HG02588 (cell line): Measurements from ENCODE around the gene PLXNA3.

Source experiments
- ATAC-seq: cut with Tn5 transposase; IDR thresholded peaks from one replicate; pipeline ENCODE4 v1.9.1; 2021; ENCODE audit warnings: mild to moderate bottlenecking, moderate library complexity; ENCODE audit not compliant: unreplicated experiment

The PLXNA3 gene

DNA sequence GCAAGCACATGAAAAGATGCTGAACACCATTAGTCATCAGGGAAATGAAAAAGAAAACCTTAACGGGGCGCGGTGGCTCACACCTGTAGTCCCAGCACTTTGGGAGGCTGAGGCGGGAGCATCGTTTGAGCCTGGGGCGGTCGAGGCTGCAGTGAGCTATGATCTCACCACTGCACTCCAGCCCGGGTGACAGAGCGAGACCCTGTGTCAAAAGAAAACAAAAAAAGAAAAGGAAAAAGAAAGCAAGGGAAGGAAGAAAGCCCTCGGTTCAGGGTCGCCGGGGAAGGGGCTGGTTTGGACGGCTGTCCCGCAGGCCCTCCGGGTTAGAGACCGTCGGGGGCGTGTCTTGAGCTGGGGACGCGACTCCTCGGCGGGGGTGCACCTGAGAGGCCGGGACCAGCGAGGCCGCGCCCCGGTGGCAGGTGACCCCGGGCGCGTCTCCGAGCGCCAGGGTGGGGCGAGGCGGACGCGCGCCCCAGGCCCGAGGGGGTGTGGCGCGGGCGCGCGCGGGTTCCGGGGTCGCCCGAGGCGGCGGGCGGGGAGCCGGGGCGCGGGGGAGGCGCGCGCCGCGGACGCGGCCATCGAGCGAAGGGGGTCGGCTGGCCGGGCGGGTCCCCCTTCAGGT is 478 bp upstream of the PLXNA3 start:
- ATAC-seq, result peak; percentile 44

DNA sequence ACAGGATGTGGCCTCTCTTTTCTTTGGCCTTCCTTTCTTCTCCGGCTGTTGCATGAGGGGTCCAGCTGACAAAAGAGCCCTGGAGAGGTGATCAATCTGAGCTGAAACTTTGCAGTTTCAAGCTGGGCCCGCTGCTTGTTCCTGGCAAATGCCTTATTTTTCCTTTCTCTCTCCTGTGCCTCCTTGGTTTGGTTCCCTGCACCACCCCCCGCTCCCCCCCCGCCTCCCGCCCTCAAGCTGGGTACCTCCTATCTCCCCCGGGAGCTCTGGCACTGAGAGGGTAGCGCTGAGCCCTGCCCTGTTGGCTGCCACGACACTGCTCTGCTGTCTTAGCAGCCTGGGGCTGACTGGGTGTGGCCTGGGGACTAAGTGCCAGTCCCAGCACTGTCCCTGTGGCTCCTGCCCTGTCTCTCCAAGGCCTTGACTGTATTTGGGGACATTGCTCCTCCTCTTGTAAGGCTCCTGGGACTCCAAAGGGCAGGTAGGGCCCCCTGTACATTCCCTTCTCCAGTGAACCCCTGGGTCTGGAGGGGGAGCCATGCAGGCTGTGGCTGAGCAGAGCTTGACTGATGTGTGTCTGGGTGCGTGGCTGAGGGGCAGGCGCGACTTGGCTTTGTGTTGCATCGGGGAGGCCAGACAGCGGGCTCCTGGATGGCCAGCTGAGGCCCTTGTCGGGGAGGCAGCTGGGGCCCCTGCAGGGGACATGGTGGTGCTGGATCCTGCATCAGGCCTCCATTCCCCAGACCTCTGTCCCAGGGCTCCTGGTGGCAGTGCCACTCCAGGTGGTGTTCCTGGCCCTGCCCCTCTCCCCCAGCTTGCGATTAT is 1.1 kb downstream of the PLXNA3 start:
- ATAC-seq, result no peak

DNA sequence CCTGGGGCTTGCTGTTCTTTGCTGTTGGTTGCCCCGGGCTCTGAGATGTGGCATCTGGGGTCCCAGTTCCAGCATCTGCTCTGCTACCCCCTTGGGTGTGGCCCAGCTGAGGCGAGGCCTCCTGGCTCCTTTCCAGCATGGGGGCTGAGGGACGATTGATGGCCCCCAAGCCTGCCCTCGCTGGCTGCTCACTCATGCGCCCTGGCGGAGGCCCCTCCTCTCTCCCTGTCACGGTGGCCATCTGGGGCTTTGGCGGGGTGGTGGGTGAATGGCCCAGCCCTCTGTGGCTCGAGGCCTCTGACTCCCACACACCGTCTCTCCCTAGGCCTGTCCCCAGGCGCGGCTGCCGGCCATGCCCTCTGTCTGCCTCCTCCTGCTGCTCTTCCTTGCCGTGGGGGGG is 1.8 kb downstream of the PLXNA3 start:
- no peak for ATAC-seq

DNA sequence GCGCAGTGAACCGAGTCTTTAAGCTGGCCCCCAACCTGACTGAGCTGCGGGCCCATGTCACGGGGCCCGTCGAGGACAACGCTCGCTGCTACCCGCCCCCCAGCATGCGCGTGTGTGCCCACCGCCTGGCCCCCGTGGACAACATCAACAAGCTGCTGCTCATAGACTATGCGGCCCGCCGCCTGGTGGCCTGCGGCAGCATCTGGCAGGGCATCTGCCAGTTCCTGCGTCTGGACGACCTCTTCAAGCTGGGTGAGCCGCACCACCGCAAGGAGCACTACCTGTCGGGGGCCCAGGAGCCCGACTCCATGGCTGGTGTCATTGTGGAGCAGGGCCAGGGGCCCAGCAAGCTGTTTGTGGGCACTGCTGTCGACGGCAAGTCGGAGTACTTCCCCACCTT is 2.2 kb downstream of the PLXNA3 start:
- no peak for ATAC-seq

DNA sequence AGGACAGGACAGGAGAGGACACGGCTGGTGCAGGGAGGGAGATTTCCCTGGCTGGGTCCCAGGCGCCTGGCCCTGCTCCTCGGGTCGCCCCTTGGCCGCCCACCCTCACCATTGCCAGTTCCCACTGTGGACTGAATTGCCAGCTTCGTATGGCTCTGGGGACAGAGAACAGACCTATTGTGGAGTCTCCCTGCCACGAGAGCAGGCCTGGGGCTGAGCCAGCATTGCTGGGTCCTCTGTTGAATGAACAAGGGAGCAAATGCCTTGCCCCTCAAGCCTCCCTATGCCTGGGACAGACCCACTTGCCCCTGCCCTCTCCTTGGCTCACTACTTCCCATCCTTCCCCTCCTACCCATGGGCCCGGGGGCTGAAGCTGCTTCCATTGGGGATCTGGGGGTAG is 4.3 kb downstream of the PLXNA3 start:
- no peak for ATAC-seq

DNA sequence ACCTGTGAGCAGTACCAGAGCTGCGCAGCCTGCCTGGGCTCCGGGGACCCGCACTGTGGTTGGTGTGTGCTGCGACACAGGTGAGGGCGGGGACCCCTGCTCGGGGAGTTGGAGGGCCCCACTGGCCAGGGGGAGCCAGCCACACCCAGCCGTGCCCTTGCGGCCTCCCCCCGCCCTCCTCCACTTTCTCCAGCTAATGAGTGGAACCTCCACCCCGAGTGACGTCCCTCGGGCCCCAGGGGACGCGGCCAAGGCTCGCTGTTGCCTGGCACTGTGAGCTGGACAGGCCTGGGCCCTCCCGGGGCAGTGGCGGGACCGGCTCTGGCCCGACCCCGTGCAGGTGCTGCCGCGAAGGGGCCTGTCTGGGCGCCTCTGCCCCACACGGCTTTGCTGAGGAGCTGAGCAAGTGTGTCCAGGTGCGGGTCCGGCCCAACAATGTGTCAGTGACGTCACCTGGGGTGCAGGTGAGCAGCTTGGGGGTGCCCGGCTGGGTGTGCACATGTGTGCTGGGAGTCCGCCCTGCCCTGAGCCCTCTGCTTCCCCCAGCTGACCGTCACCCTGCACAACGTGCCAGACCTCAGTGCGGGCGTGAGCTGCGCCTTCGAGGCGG is 5.6 kb downstream of the PLXNA3 start:
- no peak for ATAC-seq

DNA sequence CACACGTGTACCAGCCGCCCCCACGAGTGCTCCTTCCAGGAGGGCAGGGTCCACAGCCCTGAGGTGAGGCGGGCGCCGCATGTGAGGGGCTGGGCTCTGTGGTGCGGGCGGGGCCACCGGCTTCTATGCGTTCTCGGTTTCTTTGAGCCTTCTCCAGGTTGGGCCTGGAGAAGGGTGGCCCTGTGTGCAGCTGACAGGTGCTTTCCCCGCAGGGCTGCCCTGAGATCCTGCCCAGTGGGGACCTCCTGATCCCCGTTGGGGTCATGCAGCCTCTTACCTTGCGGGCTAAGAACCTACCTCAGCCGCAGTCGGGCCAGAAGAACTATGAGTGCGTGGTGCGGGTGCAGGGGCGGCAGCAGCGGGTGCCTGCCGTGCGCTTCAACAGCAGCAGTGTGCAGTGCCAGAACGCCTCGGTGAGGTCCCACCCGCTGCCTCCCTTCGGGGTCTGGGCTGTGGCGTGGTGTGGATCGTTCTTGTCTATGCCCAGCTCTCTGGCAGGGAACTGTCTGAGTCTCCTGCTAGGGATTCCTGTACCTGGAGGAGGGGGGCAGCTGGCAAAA is 6.8 kb downstream of the PLXNA3 start:
- no peak for ATAC-seq

DNA sequence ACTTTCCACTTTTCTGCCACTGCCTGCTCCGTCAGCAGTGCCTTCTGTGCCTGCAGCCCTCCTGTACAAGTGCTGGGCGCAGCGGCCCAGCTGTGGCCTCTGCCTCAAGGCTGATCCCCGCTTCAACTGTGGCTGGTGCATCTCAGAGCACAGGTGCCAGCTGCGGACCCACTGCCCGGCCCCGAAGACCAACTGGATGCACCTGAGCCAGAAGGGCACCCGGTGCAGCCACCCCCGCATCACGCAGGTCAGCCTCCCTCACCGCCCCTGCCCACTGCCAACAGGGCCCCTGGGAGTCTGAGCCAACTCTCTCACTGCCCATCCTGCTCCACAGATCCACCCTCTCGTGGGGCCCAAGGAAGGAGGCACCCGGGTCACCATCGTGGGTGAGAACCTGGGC is 7.5 kb downstream of the PLXNA3 start:
- no peak for ATAC-seq

DNA sequence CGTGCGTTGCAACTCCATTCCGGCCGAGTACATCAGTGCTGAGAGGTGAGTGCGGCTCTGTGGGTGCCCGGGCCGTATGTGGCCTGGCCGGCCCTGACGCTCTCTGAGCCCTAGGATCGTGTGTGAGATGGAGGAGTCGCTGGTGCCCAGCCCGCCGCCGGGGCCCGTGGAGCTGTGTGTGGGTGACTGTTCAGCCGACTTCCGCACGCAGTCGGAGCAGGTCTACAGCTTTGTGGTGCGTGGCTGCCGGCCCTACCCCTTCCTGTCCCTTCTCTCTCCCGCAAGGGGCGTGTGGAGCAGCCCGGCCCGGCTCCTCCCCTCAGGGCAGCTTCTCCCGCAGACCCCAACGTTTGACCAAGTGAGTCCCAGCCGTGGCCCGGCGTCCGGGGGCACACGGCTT is 8.0 kb downstream of the PLXNA3 start:
- ATAC-seq, result no peak

DNA sequence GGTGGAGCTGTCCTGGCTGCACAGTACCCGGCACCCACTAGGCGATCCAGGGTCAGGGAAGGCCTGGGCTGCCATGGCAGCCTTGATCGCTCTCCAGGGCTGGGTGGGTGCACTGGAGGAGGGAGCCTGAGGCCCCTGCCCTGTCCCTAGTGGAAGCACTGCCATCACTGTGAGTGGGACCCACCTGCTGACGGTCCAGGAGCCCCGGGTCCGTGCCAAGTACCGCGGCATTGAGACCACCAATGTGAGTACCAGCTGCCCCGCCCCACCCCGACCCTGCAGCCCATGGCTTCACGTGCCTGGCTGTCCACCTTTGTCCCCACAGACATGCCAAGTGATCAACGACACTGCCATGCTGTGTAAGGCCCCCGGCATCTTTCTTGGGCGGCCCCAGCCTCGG is 8.8 kb downstream of the PLXNA3 start:
- no peak for ATAC-seq

DNA sequence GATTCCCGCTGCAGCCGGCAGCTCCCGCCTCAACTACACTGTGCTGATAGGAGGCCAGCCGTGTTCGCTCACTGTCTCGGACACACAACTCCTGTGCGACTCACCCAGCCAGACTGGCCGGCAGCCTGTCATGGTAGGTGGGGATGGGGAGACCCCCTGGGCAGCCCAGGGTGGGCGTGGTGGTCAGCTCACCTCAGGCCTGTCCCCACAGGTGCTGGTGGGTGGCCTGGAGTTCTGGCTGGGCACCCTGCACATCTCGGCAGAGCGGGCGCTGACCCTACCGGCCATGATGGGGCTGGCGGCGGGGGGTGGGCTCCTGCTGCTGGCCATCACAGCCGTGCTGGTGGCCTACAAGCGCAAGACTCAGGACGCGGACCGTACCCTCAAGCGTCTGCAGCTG is 9.5 kb downstream of the PLXNA3 start:
- ATAC-seq, result no peak

DNA sequence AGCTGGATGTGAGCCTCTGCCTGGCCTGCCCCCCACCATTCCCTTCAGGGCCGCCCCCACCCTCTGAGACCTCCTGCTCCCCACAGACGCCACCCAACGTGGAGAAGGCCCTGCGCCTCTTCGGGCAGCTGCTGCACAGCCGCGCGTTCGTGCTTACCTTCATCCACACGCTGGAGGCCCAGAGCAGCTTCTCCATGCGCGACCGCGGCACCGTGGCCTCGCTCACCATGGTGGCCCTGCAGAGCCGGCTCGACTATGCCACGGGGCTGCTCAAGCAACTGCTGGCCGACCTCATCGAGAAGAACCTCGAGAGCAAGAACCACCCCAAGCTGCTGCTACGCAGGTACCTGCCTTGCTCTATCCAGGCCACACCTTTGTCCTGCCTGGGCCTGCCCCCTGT is 10.1 kb downstream of the PLXNA3 start:
- no peak for ATAC-seq

DNA sequence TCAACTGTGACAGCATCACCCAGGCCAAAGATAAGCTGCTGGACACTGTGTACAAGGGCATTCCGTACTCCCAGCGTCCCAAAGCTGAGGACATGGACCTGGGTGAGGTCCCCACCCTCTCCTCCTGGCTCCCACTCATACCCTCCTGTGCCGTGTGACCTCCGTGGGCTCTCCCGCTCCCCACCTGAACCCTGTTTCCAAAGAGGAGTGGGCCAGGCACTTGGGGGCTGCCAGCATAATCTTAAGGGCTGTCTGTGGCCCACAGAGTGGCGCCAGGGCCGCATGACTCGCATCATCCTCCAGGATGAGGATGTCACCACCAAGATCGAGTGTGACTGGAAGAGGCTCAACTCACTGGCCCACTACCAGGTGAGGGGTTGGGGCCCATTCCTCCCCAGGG is 11.0 kb downstream of the PLXNA3 start:
- ATAC-seq, result no peak

DNA sequence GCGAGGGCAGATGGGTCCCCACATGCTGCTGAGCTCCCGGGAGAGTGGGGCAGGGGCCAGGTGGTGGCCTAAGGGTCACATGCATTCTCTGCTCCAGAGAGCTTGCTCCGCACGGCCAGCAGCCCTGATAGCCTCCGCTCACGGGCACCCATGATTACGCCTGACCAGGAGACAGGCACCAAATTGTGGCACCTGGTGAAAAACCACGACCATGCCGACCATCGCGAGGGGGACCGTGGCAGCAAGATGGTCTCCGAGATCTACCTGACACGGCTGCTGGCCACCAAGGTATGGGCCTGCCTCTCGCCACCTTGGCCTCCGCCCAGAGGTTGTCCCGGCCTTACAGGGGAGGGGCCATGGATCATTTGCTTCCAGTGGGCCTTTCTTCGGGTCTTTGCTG is 11.8 kb downstream of the PLXNA3 start:
- no peak for ATAC-seq

DNA sequence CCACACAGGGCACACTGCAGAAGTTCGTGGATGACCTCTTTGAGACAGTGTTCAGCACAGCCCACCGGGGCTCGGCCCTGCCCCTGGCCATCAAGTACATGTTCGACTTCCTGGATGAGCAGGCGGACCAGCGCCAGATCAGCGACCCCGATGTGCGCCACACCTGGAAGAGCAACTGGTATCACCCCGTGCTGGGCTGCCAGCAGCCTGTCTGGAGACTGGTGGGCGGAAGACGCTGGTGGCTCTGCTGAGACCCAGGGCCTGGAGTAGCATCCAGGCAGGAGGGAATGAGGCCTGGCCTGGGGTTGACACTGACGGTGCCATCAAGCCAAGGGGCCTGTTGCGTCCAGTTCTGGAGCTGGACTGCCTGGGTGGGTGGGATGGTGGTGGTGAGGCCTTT is 12.4 kb downstream of the PLXNA3 start:
- no peak for ATAC-seq

DNA sequence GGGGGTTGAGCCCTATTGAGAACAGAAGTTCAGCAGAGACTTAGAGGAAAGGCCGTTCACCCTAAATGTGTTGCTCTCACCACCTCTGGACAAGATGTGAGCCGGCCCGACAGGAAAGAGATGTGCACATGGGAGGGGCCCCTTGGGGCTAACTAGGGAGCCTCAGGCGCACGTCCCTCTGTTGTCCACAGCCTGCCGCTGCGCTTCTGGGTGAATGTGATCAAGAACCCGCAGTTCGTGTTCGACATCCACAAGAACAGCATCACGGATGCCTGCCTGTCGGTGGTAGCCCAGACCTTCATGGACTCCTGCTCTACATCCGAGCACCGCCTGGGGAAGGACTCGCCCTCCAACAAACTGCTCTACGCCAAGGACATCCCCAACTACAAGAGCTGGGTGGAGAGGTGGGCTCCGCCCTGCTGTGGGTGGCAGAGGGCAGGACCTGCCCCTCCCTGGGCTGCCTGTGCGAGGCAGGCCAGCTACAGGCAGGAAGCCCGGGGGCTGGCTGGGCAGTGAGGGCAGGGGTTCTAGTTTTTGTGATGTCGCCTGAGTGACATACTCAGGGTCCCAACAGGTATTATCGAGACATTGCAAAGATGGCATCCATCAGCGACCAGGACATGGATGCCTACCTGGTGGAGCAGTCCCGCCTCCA is 13.0 kb downstream of the PLXNA3 start:
- ATAC-seq, result no peak

DNA sequence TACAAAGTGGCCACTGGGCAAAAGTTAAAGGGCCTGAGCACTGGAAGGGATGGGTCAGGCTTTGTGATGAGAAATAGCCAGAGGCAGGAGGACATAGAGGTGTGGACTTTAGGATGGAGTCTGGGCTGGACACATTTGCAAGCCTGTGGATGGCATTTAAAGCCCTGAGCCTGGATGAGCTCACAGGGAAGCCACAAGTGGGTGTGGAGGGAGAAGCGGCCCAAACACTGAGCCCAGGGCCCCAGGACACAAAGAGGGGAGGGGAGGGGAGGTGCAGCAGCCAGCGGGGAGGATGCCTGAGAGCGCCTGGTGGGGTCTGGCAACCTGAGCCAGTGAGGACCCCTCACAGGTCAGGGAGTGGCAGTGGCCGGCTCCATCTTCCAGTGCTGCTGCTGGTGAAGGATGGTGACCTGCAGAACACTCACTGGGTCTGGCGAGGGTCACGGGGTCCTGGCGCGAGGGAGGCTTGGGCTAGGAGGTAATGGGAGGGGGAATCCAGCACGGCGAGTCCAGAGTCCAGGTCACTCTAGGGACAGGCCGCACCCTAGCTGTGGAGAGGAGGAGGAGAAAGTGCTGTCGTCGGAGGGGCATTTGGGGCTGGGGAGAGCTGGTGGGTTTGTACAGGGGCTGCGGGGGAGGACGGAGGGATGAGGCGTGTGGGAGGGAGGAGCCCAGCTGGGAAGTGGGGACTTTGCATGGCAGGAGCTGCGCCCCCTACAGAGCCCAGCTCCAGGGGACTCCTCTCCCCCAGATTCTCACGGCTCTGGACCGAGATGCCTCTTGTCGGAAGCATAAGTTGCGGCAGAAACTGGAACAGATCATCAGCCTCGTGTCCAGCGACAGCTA is 14.0 kb downstream of the PLXNA3 start:
- no peak for ATAC-seq

DNA sequence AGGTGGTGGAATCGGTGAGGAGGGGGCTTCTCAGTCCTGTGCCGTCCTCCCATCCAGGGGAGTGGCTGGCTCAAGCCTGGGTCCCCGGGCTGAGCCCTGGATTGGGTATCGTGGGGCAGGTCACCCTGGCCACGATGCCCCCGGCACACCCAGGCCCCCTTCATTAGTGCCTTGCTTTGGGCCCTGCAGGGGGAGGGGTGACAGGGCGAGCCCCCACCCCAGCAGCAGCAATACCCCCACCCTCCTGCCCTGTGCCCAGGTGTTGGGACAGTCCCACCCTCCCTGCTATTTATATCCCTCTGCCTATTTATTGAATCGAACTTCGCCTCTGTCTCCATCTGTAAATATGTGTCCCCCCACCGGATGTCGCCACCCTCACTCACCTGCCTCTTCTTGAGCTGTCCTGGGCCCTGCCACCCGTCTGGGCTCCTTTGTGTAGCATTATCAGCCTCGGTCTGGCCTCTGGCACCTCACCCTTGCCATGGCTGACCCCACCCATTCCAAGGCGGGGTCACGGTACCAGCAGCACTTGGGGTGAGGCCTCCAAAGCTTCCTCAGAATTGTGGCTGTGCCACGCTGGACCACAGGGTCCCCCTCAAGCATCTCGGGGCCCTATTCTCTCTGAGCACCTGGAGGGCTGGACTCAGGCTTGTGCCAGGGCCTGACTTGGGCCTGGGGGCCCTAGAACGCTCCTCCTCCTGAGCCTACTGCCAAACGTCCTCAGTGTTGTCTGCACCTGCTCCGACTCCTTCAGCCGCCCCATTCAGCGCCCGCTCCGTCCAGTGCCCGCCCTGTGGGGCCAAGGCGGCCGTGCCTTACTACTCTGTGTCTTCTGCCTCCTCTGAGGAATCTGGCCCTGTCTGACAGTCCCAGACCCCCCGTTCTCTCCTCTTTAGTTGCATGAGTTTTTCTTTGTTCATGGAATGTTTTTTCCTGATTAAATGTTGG is 14.9 kb downstream of the PLXNA3 start:
- ATAC-seq, result no peak

DNA sequence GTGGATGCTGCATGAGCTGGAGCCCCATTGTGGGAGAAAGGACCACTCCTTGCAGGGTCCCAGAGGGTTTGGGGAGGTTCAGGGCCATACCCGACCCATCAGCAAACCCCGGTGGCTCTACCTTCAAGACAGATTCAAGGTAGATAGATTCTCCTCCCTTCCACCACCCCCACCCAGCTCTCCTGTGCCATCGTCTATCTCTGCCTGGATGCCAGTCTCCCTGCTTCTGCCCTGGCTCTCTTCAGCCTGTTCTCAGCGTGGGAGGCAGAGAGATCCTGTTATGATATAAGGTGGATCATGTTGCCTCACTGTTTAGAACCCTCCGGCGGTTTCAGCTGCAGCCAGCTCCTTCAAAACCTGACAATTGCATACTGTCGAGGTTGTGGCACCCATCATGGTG is 15.6 kb downstream of the PLXNA3 start:
- no peak for ATAC-seq
